PFSK-1 (cell line): Measurements from ENCODE around the gene TREML1.

ENCODE experiments used
- FOXP2 ChIP-seq: optimal IDR thresholded peaks from 2 replicates; pipeline ENCODE3; 2011; ENCODE audit warnings: borderline replicate concordance, control low read depth, inconsistent platforms; ENCODE audit not compliant: insufficient read depth; ENCODE audit errors: extremely low read length, extremely low read depth
- POLR2AphosphoS5 ChIP-seq: IDR thresholded peaks from 2 replicates; pipeline ENCODE4 v1.6.1; 2012; ENCODE audit warnings: low read depth, mild to moderate bottlenecking, control low read depth, low read length, moderate library complexity
- SIN3A ChIP-seq: IDR thresholded peaks from 2 replicates; pipeline ENCODE4 v1.6.1; 2012; ENCODE audit warnings: mild to moderate bottlenecking, low read length, moderate library complexity, borderline replicate concordance; ENCODE audit not compliant: insufficient read depth
- TAF1 ChIP-seq: IDR thresholded peaks from 2 replicates; pipeline ENCODE4 v1.6.1; 2012; ENCODE audit warnings: low read length, control low read depth, borderline replicate concordance; ENCODE audit not compliant: insufficient read depth
- TF ChIP-seq, protein P1 (sequence below), 2 experiments: IDR thresholded peaks; 2 replicates each; pipeline versions ENCODE4 v1.6.1 to v1.8.0; 2011 to 2012; ENCODE audit warnings: low read depth in 2 of 2, low read length in 2 of 2, control low read depth in 1 of 2, inconsistent platforms in 1 of 2, mild to moderate bottlenecking in 1 of 2, moderate library complexity in 1 of 2; ENCODE audit not compliant: insufficient read depth in 1 of 2

Gene TREML1

DNA sequence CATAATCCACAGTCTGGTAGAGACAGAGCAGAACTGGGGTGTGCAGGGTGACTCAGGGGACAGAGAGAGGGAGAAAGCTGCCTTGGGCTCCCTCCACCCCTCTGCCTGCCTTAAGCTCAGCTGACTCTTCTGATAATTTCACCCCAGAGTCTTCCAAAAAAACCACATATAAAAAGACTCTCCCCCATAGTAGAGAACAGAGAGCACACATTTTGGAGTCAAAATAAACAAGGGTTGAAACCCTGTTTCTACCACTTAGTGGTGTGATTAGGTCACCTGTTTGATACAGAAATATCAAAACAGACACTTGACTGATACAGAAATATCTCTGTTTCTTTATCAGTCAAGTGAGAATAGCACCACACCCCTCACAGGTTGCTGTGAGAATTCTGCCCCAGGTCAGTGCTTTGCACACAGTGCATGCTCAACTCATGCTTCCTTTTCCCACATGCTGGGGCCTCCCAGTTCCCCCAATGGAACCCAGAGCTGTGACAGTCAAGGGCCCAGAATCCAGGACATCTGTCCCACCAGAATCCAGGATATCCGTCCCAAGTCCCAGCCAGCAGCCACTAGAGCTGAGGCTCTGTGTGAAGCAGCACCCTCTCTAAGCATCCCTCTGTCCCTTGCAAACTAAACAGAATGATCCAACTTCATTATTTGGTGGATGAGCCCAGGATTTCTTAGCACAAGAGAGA is 45.6 kb upstream of the TREML1 start:
- TF ChIP-seq SIN3A (no peak), FOXP2 (no peak), POLR2AphosphoS5 (no peak), TAF1 (no peak)
- TF ChIP-seq, protein P1, sequence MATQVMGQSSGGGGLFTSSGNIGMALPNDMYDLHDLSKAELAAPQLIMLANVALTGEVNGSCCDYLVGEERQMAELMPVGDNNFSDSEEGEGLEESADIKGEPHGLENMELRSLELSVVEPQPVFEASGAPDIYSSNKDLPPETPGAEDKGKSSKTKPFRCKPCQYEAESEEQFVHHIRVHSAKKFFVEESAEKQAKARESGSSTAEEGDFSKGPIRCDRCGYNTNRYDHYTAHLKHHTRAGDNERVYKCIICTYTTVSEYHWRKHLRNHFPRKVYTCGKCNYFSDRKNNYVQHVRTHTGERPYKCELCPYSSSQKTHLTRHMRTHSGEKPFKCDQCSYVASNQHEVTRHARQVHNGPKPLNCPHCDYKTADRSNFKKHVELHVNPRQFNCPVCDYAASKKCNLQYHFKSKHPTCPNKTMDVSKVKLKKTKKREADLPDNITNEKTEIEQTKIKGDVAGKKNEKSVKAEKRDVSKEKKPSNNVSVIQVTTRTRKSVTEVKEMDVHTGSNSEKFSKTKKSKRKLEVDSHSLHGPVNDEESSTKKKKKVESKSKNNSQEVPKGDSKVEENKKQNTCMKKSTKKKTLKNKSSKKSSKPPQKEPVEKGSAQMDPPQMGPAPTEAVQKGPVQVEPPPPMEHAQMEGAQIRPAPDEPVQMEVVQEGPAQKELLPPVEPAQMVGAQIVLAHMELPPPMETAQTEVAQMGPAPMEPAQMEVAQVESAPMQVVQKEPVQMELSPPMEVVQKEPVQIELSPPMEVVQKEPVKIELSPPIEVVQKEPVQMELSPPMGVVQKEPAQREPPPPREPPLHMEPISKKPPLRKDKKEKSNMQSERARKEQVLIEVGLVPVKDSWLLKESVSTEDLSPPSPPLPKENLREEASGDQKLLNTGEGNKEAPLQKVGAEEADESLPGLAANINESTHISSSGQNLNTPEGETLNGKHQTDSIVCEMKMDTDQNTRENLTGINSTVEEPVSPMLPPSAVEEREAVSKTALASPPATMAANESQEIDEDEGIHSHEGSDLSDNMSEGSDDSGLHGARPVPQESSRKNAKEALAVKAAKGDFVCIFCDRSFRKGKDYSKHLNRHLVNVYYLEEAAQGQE (IDR thresholded peaks at IDR 0.05; ENCODE audit: insufficient read depth in 1 of 2, low read depth in 2 of 2, low read length in 2 of 2), result no peak

DNA sequence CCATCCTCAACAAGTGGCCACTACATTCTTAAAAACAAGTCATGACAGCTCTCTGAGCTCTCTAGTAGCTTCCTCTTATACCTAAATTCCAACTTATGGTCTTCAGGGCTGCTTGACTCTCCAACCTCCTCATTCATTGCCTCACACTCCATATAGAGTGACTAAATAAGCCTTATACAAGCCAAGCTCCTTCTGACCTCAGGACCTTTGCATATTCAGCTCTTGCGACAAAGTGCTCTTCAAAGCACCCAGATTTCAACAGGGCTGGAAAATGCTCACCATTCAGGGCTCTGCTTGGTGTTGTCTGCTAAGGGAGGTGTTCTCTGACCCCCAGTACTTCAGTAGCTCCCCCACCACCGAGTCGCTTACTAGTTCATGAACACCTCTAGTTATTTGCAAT is 43.1 kb upstream of the TREML1 start:
- TF ChIP-seq, protein P1 (IDR thresholded peaks at IDR 0.05; ENCODE audit: insufficient read depth in 1 of 2, low read depth in 2 of 2, low read length in 2 of 2), result no peak
- no peak for TF ChIP-seq FOXP2
- no peak for TF ChIP-seq POLR2AphosphoS5
- TF ChIP-seq TAF1, result no peak
- TF ChIP-seq SIN3A, result no peak

DNA sequence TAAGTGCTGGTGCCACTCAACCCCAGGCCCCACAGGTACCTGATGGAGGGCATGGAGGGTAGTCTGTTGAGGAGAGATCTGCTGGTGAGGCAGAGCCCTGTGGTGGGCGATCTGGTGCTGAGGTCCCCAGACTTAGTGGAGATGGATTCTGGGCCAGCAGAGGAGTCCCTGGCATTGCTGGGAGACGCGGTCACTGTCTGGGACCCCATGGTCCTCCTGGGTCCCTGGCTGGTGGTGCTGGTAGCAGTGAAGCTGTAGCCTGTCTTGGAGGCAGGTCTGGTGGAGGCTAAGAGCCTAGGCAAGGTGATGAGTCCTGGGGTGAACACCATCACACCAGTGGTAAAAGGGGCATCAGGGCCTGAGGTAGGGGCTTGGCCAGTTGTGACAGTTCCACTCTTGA is 40.2 kb upstream of the TREML1 start:
- TF ChIP-seq FOXP2 (no peak), TAF1 (no peak), SIN3A (no peak), POLR2AphosphoS5 (no peak)
- TF ChIP-seq, protein P1 (IDR thresholded peaks at IDR 0.05; ENCODE audit: insufficient read depth in 1 of 2, low read depth in 2 of 2, low read length in 2 of 2), result no peak

DNA sequence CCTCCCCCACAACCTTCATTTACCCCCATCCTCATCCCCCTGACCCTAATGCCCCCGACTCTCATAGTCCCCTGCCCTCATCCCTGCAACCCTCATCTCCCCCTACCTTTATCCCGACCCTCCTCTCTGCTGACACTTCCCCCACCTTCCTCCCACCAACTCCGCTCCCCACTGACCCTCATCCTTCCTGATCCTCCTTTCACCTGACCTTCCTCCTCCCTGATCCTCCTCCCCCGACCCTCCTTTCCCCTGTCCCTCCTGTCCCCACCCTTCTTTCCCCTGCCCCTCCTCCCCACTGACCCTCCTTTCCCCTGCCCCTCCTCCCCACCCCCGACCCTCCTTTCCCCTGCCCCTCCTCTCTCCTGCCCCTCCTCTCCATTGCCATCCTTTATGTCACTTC is 39.7 kb upstream of the TREML1 start:
- no peak for TF ChIP-seq FOXP2
- no peak for TF ChIP-seq SIN3A
- TF ChIP-seq TAF1, result no peak

DNA sequence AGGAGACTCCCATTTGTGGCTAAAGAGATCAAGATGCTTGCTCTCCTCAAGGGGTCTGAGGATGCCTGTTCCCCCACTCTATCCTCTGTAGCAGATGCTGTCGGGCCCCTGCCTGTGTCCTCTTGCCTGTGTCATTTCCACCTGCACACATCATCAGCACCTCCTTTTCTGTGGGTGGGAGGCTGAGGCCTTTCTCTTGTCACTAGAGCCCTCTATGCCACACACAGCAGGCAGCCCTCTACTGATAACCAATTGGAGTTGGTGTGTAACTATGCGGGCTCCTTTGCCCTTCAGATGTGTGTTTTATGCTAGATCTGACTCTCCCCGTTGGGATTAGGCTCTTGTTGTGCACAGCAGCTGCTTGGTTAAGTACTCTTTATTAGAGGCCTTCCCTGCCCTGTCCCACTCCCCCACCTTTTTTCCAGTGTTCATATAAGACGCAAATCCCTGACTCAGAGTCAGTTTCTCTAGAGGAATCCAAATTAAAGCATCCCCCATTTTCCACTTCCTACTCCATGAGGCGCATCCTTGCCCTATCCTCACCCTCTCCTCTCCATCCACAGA is 39.1 kb upstream of the TREML1 start:
- TF ChIP-seq, protein P1 (IDR thresholded peaks at IDR 0.05; ENCODE audit: insufficient read depth in 1 of 2, low read depth in 2 of 2, low read length in 2 of 2), result no peak
- TF ChIP-seq POLR2AphosphoS5 (no peak), SIN3A (no peak), FOXP2 (no peak), TAF1 (no peak)
